K562 (cell line): Measurements from ENCODE around the gene UBN2.

Experiments
- ARID2 ChIP-seq: fragments of 450-650 bp; IDR thresholded peaks from 2 replicates; pipeline ENCODE4 v1.6.1; 2017; ENCODE audit warnings: antibody characterized with exemption, mild to moderate bottlenecking
- JUN ChIP-seq, 2 experiments: sonication (generic) in 1 of 2; formaldehyde crosslinking in 1 of 2; IDR thresholded peaks; 2 replicates each; pipeline versions ENCODE4 v1.6.1 to v1.8.0; 2012 to 2022; ENCODE audit warnings: borderline replicate concordance in 2 of 2, mild to moderate bottlenecking in 2 of 2, improper control_type of control experiment in 1 of 2, low read depth in 1 of 2, low read length in 1 of 2, missing genetic modification reagents in 1 of 2
- MECOM ChIP-seq: fragments of 250-450 bp; sonication (Bioruptor Pico); IDR thresholded peaks from 2 replicates; pipeline ENCODE4 v1.8.0; 2022; ENCODE audit warnings: inconsistent platforms
- USF2 ChIP-seq: sonication (generic); formaldehyde crosslinking; IDR thresholded peaks from 2 replicates; pipeline ENCODE4 v1.5.0; 2020; ENCODE audit warnings: missing genetic modification reagents
- ZHX1 ChIP-seq: fragments of 150-350 bp; conservative IDR thresholded peaks from 2 replicates; pipeline ENCODE4 v1.6.1; 2014; ENCODE audit warnings: low read length

GRCh38 chr7:139293534-139293933, 62.5 kb downstream of the UBN2 start:
- no peak for TF ChIP-seq USF2
- TF ChIP-seq MECOM (CRISPR knock-in tag), result no peak
- no peak for TF ChIP-seq JUN (IDR thresholded peaks at IDR 0.05; ENCODE audit: borderline replicate concordance, low read depth, low read length)
- no peak for TF ChIP-seq JUN (CRISPR knock-in tag; IDR thresholded peaks at IDR 0.05; ENCODE audit: borderline replicate concordance)
- no peak for TF ChIP-seq ARID2
- TF ChIP-seq ZHX1, result no peak
